GDM1 (cell line): ENCODE measurements around the gene FAM170B.

Experiments
- DNase-seq: peaks from one replicate; lab custom pipeline; 2025; lab: John Stamatoyannopoulos, UW

The FAM170B gene

GRCh38 chr10:49133706-49134248, at the start of gene FAM170B:
Gene FAM170B, minus strand, starts transcription at chr10:49134021. Its CDS starts 103 bp downstream, at chr10:49133918.
- no peak for DNase-seq

- DNase-seq = no peak
Observed at GRCh38 chr10:49182776-49183175, 49.0 kb upstream of the FAM170B start.

GRCh38 chr10:49180444-49180860, 46.6 kb upstream of the FAM170B start:
- no peak for DNase-seq

GRCh38 chr10:49179699-49180443, 46.0 kb upstream of the FAM170B start:
- DNase-seq = no peak

GRCh38 chr10:49178489-49179471, 45.0 kb upstream of the FAM170B start:
- DNase-seq = no peak

- no peak for DNase-seq
Observed at GRCh38 chr10:49177391-49178355, 43.9 kb upstream of the FAM170B start.

GRCh38 chr10:49176310-49177268, 42.8 kb upstream of the FAM170B start:
- DNase-seq = no peak

- no peak for DNase-seq
Observed at GRCh38 chr10:49175587-49176309, 41.9 kb upstream of the FAM170B start.

GRCh38 chr10:49174926-49175500, 41.2 kb upstream of the FAM170B start:
- DNase-seq = no peak

GRCh38 chr10:49174261-49174925, 40.6 kb upstream of the FAM170B start:
- DNase-seq = no peak

GRCh38 chr10:49173853-49174252, 40.0 kb upstream of the FAM170B start:
- no peak for DNase-seq

GRCh38 chr10:49173201-49173772, 39.5 kb upstream of the FAM170B start:
- DNase-seq = no peak

GRCh38 chr10:49172777-49173132, 38.9 kb upstream of the FAM170B start:
- no peak for DNase-seq

GRCh38 chr10:49172061-49172776, 38.4 kb upstream of the FAM170B start:
- no peak for DNase-seq

GRCh38 chr10:49171326-49172060, 37.7 kb upstream of the FAM170B start:
- no peak for DNase-seq

GRCh38 chr10:49170632-49171325, 37.0 kb upstream of the FAM170B start:
- DNase-seq = no peak
